T-helper 2 cell (primary cell): ENCODE measurements around the gene MMD2.

Experiments used
- DNase-seq, 5 experiments: peaks; one replicate each; pipeline versions ENCODE4 v3.0.0 to v3.0.0-alpha.2; 2012 to 2022

Gene MMD2

GRCh38 chr7:4957847-4958476, 1.0 kb downstream of the MMD2 start:
- no peak for DNase-seq

GRCh38 chr7:4951903-4952636, 6.9 kb downstream of the MMD2 start:
- peak in 1 of 5 experiments; percentile 19 for DNase-seq

GRCh38 chr7:4951304-4951703, 7.7 kb downstream of the MMD2 start:
- no peak for DNase-seq

- no peak for DNase-seq
These were observed 10.6 kb downstream of the MMD2 start for GRCh38 chr7:4948402-4948801.

- no peak for DNase-seq
These were observed 13.0 kb downstream of the MMD2 start for GRCh38 chr7:4945949-4946348.

GRCh38 chr7:4944939-4945338, 14.0 kb downstream of the MMD2 start:
- no peak for DNase-seq

- no peak for DNase-seq
These were observed 15.7 kb downstream of the MMD2 start for GRCh38 chr7:4943297-4943696.

- DNase-seq = no peak
These were observed 18.8 kb downstream of the MMD2 start for GRCh38 chr7:4939971-4940728.

GRCh38 chr7:4937411-4937810, 21.6 kb downstream of the MMD2 start:
- no peak for DNase-seq

- DNase-seq = no peak
These were observed 24.5 kb downstream of the MMD2 start for GRCh38 chr7:4934419-4935025.

- DNase-seq = no peak
These were observed 27.0 kb downstream of the MMD2 start for GRCh38 chr7:4931943-4932342.

GRCh38 chr7:4929005-4929404, 30.0 kb downstream of the MMD2 start:
- no peak for DNase-seq

- DNase-seq = no peak
These were observed 30.5 kb downstream of the MMD2 start for GRCh38 chr7:4928445-4928844.

- no peak for DNase-seq
These were observed 38.8 kb downstream of the MMD2 start for GRCh38 chr7:4919969-4920766.

GRCh38 chr7:4916113-4916512, 42.9 kb downstream of the MMD2 start:
- no peak for DNase-seq

- no peak for DNase-seq
These were observed 47.7 kb downstream of the MMD2 start for GRCh38 chr7:4911111-4911828.

- no peak for DNase-seq
These were observed 52.3 kb downstream of the MMD2 start for GRCh38 chr7:4906682-4907081.

- DNase-seq = no peak
These were observed 53.8 kb downstream of the MMD2 start for GRCh38 chr7:4905171-4905570.

GRCh38 chr7:4904346-4904745, 54.6 kb downstream of the MMD2 start:
- DNase-seq = no peak

- DNase-seq = no peak
These were observed 63.2 kb downstream of the MMD2 start for GRCh38 chr7:4895766-4896165.

- no peak for DNase-seq
These were observed 64.5 kb downstream of the MMD2 start for GRCh38 chr7:4894482-4894881.

- DNase-seq = no peak
These were observed 65.0 kb downstream of the MMD2 start for GRCh38 chr7:4893929-4894475.
